HepG2 (cell line): ENCODE results near the gene SLC2A4. TPM values are rescaled to one million over a fixed set of nuclear protein-coding genes. Genes with fewer than 3 reads are reported as not detected.
A peak's percentile ranks its signal among the peaks of the same experiment; 100 is the strongest.

Experiments used
- ATM ChIP-seq: fragments of 450-650 bp; IDR thresholded peaks from 2 replicates; pipeline ENCODE4 v1.7.1; 2017; ENCODE audit warnings: mild to moderate bottlenecking, borderline replicate concordance
- CBFB ChIP-seq: sonication (generic); formaldehyde crosslinking; IDR thresholded peaks from 2 replicates; pipeline ENCODE4 v1.4.0; 2020; ENCODE audit warnings: missing genetic modification reagents
- EP300 ChIP-seq, 3 experiments: sonication (generic) in 1 of 3; formaldehyde crosslinking in 1 of 3; IDR thresholded peaks; 2 replicates each; pipeline versions ENCODE4 v1.5.1 to v1.6.1; 2011 to 2020; ENCODE audit warnings: low read depth in 2 of 3, low read length in 2 of 3, borderline replicate concordance in 1 of 3, improper control_type of control experiment in 1 of 3, mild to moderate bottlenecking in 1 of 3, missing genetic modification reagents in 1 of 3, moderate library complexity in 1 of 3
- GABPA ChIP-seq, 2 experiments: IDR thresholded peaks; 2 replicates each; pipeline ENCODE4 v1.6.1; 2011 to 2016; ENCODE audit warnings: low read depth in 2 of 2, low read length in 1 of 2, missing biosample characterization in 1 of 2, missing genetic modification characterization in 1 of 2
- KDM5A ChIP-seq: fragments of 200-600 bp; sonication (generic); IDR thresholded peaks from 2 replicates; pipeline ENCODE4 v1.7.0; 2018; ENCODE audit warnings: antibody characterized with exemption, mild to moderate bottlenecking, low read length, borderline replicate concordance
- KDM5B ChIP-seq: sonication (generic); formaldehyde crosslinking; IDR thresholded peaks from 2 replicates; pipeline ENCODE4 v1.4.0; 2020; ENCODE audit warnings: missing genetic modification reagents, mild to moderate bottlenecking, borderline replicate concordance
- MIER3 ChIP-seq: IDR thresholded peaks from 2 replicates; pipeline ENCODE4 v1.6.1; 2016; ENCODE audit warnings: missing compliant biosample characterization, borderline replicate concordance
- NR2F6 ChIP-seq, 2 experiments: IDR thresholded peaks; 2 replicates each; pipeline ENCODE4 v1.6.1; 2016; ENCODE audit warnings: antibody characterized with exemption in 1 of 2, mild to moderate bottlenecking in 1 of 2
- RARG ChIP-seq: sonication (generic); formaldehyde crosslinking; IDR thresholded peaks from 2 replicates; pipeline ENCODE4 v1.4.0; 2020; ENCODE audit warnings: low read depth, mild to moderate bottlenecking, missing genetic modification reagents
- SOX13 ChIP-seq, 3 experiments: fragments of 450-650 bp in 1 of 3; sonication (generic) in 1 of 3; formaldehyde crosslinking in 1 of 3; IDR thresholded peaks in 2 of 3; conservative IDR thresholded peaks in 1 of 3; 2 replicates each; pipeline versions ENCODE4 v1.5.0 to v1.6.1; 2016 to 2020; ENCODE audit warnings: antibody characterized with exemption in 1 of 3, mild to moderate bottlenecking in 1 of 3, missing compliant biosample characterization in 1 of 3, missing genetic modification reagents in 1 of 3, moderate library complexity in 1 of 3
- ZNF121 ChIP-seq: sonication (generic); formaldehyde crosslinking; IDR thresholded peaks from 2 replicates; pipeline ENCODE4 v1.5.0; 2020; ENCODE audit warnings: mild to moderate bottlenecking, missing genetic modification reagents
- ZNF362 ChIP-seq: sonication (generic); formaldehyde crosslinking; IDR thresholded peaks from 2 replicates; pipeline ENCODE4 v1.4.0; 2020; ENCODE audit warnings: missing genetic modification reagents, mild to moderate bottlenecking, borderline replicate concordance
- ZNF543 ChIP-seq: sonication (generic); formaldehyde crosslinking; IDR thresholded peaks from 2 replicates; pipeline ENCODE4 v1.4.0; 2020; ENCODE audit warnings: mild to moderate bottlenecking, missing genetic modification reagents
- ZNF749 ChIP-seq: sonication (generic); formaldehyde crosslinking; IDR thresholded peaks from 2 replicates; pipeline ENCODE4 v1.8.0; 2022; ENCODE audit warnings: mild to moderate bottlenecking, missing genetic modification reagents, moderate library complexity, borderline replicate concordance
- polyA plus RNA-seq, 8 experiments: library from polyadenylated mRNA; depleted of rRNA in 3 of 8; stranded (reverse) in 7 of 8; unstranded in 1 of 8; fragments of >200 nt; fragmentation: Illumina TruSeq in 4 of 8; extraction: Trizol in 4 of 8; gene quantifications; 2 replicates each; pipeline versions ENCODE4 v1.2.1 to v1.2.3, GENCODE V29; 2011 to 2016; ENCODE audit warnings: low read depth in 4 of 8, missing spikeins in 1 of 8, mixed read lengths in 1 of 8; ENCODE audit not compliant: insufficient read depth in 1 of 8
- total RNA-seq, 5 experiments: library from RNA; depleted of rRNA; stranded (reverse); fragments of >200 nt; fragmentation: Illumina TruSeq; extraction: Trizol; gene quantifications; 2 replicates each; pipeline ENCODE4 v1.2.3, GENCODE V29; 2016; ENCODE audit warnings: low read depth in 1 of 5
- TF ChIP-seq, protein P1 (sequence below): sonication (generic); formaldehyde crosslinking; IDR thresholded peaks from 2 replicates; pipeline ENCODE4 v1.4.0; 2020; ENCODE audit warnings: missing genetic modification reagents, borderline replicate concordance
- TF ChIP-seq, protein P2 (sequence below): sonication (generic); formaldehyde crosslinking; IDR thresholded peaks from 2 replicates; pipeline ENCODE4 v1.8.1; 2022; ENCODE audit warnings: mild to moderate bottlenecking, missing genetic modification reagents
- TF ChIP-seq, protein P3 (sequence below): sonication (generic); formaldehyde crosslinking; IDR thresholded peaks from 2 replicates; pipeline ENCODE4; 2020; ENCODE audit warnings: missing genetic modification reagents, mild to moderate bottlenecking, borderline replicate concordance

Gene SLC2A4
- total and polyA plus RNA-seq, 2 of the 13 experiments (the other 11 are each of a cell fraction or from before 2014, with no cell fraction given): 4.9 to 5.8 TPM

- no peak for TF ChIP-seq SOX13 (IDR thresholded peaks at IDR 0.05)
- peak in 1 of 2 experiments; percentile 39; a peak in 2 of 4 replicates for TF ChIP-seq SOX13 (CRISPR knock-in tag; conservative IDR thresholded peaks at IDR 0.05 in 1 of 2, IDR thresholded peaks at IDR 0.05 in 1 of 2)
- TF ChIP-seq GABPA (IDR thresholded peaks at IDR 0.05; ENCODE audit: low read depth, low read length): no peak
- TF ChIP-seq GABPA (CRISPR knock-in tag; IDR thresholded peaks at IDR 0.05; ENCODE audit: low read depth): no peak
- TF ChIP-seq, protein P1, sequence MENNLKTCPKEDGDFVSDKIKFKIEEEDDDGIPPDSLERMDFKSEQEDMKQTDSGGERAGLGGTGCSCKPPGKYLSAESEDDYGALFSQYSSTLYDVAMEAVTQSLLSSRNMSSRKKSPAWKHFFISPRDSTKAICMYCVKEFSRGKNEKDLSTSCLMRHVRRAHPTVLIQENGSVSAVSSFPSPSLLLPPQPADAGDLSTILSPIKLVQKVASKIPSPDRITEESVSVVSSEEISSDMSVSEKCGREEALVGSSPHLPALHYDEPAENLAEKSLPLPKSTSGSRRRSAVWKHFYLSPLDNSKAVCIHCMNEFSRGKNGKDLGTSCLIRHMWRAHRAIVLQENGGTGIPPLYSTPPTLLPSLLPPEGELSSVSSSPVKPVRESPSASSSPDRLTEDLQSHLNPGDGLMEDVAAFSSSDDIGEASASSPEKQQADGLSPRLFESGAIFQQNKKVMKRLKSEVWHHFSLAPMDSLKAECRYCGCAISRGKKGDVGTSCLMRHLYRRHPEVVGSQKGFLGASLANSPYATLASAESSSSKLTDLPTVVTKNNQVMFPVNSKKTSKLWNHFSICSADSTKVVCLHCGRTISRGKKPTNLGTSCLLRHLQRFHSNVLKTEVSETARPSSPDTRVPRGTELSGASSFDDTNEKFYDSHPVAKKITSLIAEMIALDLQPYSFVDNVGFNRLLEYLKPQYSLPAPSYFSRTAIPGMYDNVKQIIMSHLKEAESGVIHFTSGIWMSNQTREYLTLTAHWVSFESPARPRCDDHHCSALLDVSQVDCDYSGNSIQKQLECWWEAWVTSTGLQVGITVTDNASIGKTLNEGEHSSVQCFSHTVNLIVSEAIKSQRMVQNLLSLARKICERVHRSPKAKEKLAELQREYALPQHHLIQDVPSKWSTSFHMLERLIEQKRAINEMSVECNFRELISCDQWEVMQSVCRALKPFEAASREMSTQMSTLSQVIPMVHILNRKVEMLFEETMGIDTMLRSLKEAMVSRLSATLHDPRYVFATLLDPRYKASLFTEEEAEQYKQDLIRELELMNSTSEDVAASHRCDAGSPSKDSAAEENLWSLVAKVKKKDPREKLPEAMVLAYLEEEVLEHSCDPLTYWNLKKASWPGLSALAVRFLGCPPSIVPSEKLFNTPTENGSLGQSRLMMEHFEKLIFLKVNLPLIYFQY (CRISPR knock-in tag): no peak; the same call in 1 of the 2 replicates
- TF ChIP-seq RARG (CRISPR knock-in tag): no peak
- TF ChIP-seq ZNF362 (CRISPR knock-in tag): no peak
- TF ChIP-seq ZNF749 (CRISPR knock-in tag): no peak
- TF ChIP-seq ATM: no peak
- TF ChIP-seq, protein P2, sequence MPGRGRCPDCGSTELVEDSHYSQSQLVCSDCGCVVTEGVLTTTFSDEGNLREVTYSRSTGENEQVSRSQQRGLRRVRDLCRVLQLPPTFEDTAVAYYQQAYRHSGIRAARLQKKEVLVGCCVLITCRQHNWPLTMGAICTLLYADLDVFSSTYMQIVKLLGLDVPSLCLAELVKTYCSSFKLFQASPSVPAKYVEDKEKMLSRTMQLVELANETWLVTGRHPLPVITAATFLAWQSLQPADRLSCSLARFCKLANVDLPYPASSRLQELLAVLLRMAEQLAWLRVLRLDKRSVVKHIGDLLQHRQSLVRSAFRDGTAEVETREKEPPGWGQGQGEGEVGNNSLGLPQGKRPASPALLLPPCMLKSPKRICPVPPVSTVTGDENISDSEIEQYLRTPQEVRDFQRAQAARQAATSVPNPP (CRISPR knock-in tag): no peak
- TF ChIP-seq, protein P3, sequence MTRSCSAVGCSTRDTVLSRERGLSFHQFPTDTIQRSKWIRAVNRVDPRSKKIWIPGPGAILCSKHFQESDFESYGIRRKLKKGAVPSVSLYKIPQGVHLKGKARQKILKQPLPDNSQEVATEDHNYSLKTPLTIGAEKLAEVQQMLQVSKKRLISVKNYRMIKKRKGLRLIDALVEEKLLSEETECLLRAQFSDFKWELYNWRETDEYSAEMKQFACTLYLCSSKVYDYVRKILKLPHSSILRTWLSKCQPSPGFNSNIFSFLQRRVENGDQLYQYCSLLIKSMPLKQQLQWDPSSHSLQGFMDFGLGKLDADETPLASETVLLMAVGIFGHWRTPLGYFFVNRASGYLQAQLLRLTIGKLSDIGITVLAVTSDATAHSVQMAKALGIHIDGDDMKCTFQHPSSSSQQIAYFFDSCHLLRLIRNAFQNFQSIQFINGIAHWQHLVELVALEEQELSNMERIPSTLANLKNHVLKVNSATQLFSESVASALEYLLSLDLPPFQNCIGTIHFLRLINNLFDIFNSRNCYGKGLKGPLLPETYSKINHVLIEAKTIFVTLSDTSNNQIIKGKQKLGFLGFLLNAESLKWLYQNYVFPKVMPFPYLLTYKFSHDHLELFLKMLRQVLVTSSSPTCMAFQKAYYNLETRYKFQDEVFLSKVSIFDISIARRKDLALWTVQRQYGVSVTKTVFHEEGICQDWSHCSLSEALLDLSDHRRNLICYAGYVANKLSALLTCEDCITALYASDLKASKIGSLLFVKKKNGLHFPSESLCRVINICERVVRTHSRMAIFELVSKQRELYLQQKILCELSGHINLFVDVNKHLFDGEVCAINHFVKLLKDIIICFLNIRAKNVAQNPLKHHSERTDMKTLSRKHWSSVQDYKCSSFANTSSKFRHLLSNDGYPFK (CRISPR knock-in tag): no peak
- TF ChIP-seq KDM5B (CRISPR knock-in tag): peak; percentile 84; the same call in 1 of the 2 replicates
- TF ChIP-seq ZNF121 (CRISPR knock-in tag): no peak
- TF ChIP-seq ZNF543 (CRISPR knock-in tag): no peak
- no peak for TF ChIP-seq KDM5A
- no peak for TF ChIP-seq MIER3
- no peak for TF ChIP-seq CBFB (CRISPR knock-in tag)
- peak; percentile 11 to 42; a peak in 1 of 4 replicates for TF ChIP-seq EP300 (IDR thresholded peaks at IDR 0.05; ENCODE audit: low read depth in 2 of 2, low read length in 2 of 2)
- no peak for TF ChIP-seq EP300 (CRISPR knock-in tag; IDR thresholded peaks at IDR 0.05; ENCODE audit: borderline replicate concordance)
- TF ChIP-seq NR2F6 (IDR thresholded peaks at IDR 0.05): peak; percentile 32; the same call in 1 of the 2 replicates
- TF ChIP-seq NR2F6 (CRISPR knock-in tag; IDR thresholded peaks at IDR 0.05): 0 out of 2 replicates have a peak, but pooled peaks have one; percentile 23
Measured at GRCh38 chr17:7258731-7259554, 22.6 kb upstream of the SLC2A4 start (continued).
